T1000 (cell line): ENCODE results near the gene XKR7.

Experiments
- DNase-seq: peaks from one replicate; lab custom pipeline; 2025; ENCODE audit warnings: mixed read lengths; lab: John Stamatoyannopoulos, UW

The XKR7 gene

GRCh38 chr20:32045999-32046398 lies 78.0 kb downstream of the XKR7 start:
- DNase-seq = no peak

- DNase-seq = no peak
These were observed 82.4 kb downstream of the XKR7 start for GRCh38 chr20:32050324-32050841.

GRCh38 chr20:32050851-32051556 lies 83.1 kb downstream of the XKR7 start:
- DNase-seq = no peak

- no peak for DNase-seq
These were observed 83.8 kb downstream of the XKR7 start for GRCh38 chr20:32051720-32052089.

- no peak for DNase-seq
These were observed 84.3 kb downstream of the XKR7 start, which contains the start of gene HCK for GRCh38 chr20:32052090-32052777. Gene HCK (plus strand): TSS chr20:32052242.

GRCh38 chr20:32052778-32053362 lies 84.9 kb downstream of the XKR7 start:
- no peak for DNase-seq
